Activated B cell treated with CpG ODN at 0.5 μM for 24 hours (primary cell): ENCODE data around the gene FAU. TPM values are rescaled to one million over a fixed set of nuclear protein-coding genes. Genes with fewer than 3 reads are reported as not detected.
A peak's percentile ranks its signal among the peaks of the same experiment; 100 is the strongest.
"Not testable (repeated sequence)": the region's sequence is repeated elsewhere in the genome, so short reads cannot be mapped to it uniquely, and the experiment has no call there.

Experiments used
- ATAC-seq: fragments of 200-7000 bp; cut with Tn5 transposase; one replicate; pipeline ENCODE4 v1.10.0; 2021; ENCODE audit warnings: low read depth, mild to moderate bottlenecking, moderate library complexity
- CTCF ChIA-PET: fragments of 350-600 bp; sonication (Branson Sonifier 250); formaldehyde crosslinking; loops from one replicate; lab custom pipeline; 2021; ENCODE audit warnings: antibody characterized with exemption; lab: Charles Lee
- POLR2A ChIA-PET: fragments of 350-600 bp; sonication (Branson Sonifier 250); formaldehyde crosslinking; loops from one replicate; lab custom pipeline; 2021; ENCODE audit warnings: antibody characterized with exemption; lab: Charles Lee
- DNase-seq: peaks from one replicate; pipeline ENCODE4 v3.0.0; 2022
- H3K27ac Mint-ChIP-seq: one replicate; pipeline ENCODE4 v1.8.0; 2020; ENCODE audit warnings: mixed read lengths
- H3K27me3 Mint-ChIP-seq: one replicate; pipeline ENCODE4 v1.8.0; 2021; ENCODE audit warnings: mixed read lengths
- H3K36me3 Mint-ChIP-seq: one replicate; pipeline ENCODE4 v1.8.0; 2021; ENCODE audit warnings: low read depth, mixed read lengths
- H3K4me1 Mint-ChIP-seq: one replicate; pipeline ENCODE4 v1.8.0; 2021; ENCODE audit warnings: mixed read lengths
- H3K4me3 Mint-ChIP-seq: one replicate; pipeline ENCODE4 v1.8.0; 2020; ENCODE audit warnings: mild to moderate bottlenecking, mixed read lengths
- H3K9me3 Mint-ChIP-seq: one replicate; pipeline ENCODE4 v1.8.0; 2020; ENCODE audit warnings: mixed read lengths
- CTCF ChIP-seq: fragments of 200-600 bp; IDR thresholded peaks from one replicate; pipeline ENCODE4 v1.8.0; 2022; ENCODE audit warnings: antibody characterized with exemption, mild to moderate bottlenecking
- intact Hi-C: fragments of 100-400 bp; cut with micrococcal nuclease; formaldehyde crosslinking; loops from one replicate; pipeline ENCODE4 v1.15.1; 2024
- total RNA-seq: library from RNA; stranded (reverse); gene quantifications from 2 replicates; pipeline ENCODE4 v1.2.3, GENCODE V29; 2022

Gene FAU
- total RNA-seq, 1 donor from 2014 or later = 1,416 TPM

- intact Hi-C loops = no loop called here
- ATAC-seq (peak; percentile 53), DNase-seq (no peak)
- Mint-ChIP-seq H3K4me3 (no peak overlapping the region), H3K27me3 (no peaks in the 10 kb centered on the region), H3K36me3 (no peaks in the 10 kb centered on the region), H3K4me1 (peaks cover 35% of the 10 kb centered on the region), H3K9me3 (no peaks in the 10 kb centered on the region), H3K27ac (no peak overlapping the region)
- CTCF ChIA-PET = no interaction called here
- POLR2A ChIA-PET = interaction anchor here (1.6 to 2.3 kb wide), 2 partner anchors 15 to 16 kb away, joined by 6 to 15 read pairs; partner anchors contain the start of gene SYVN1
- no peak for TF ChIP-seq CTCF
Observed at GRCh38 chr11:65150509-65151299, 28.8 kb upstream of the FAU start.

- POLR2A ChIA-PET = interaction anchor here (1.6 kb wide), 1 partner anchor 15 kb away, joined by 6 read pairs; no protein-coding TSS in a partner anchor
- DNase-seq, CTCF ChIA-PET, H3K9me3 Mint-ChIP-seq, H3K27me3 Mint-ChIP-seq, intact Hi-C loops, ATAC-seq, H3K4me3 Mint-ChIP-seq, H3K27ac Mint-ChIP-seq, H3K36me3 Mint-ChIP-seq: not testable (repeated sequence)
- peaks cover 41% of the 10 kb centered on the region for H3K4me1 Mint-ChIP-seq
Observed at GRCh38 chr11:65150131-65150508, 28.2 kb upstream of the FAU start.

GRCh38 chr11:65148657-65149056, 26.7 kb upstream of the FAU start:
- intact Hi-C loops = no loop called here
- DNase-seq = no peak
- no peaks in the 10 kb centered on the region for H3K9me3 Mint-ChIP-seq
- no peaks in the 10 kb centered on the region for H3K27me3 Mint-ChIP-seq
- no peak overlapping the region for H3K27ac Mint-ChIP-seq
- TF ChIP-seq CTCF = no peak
- no peak overlapping the region for H3K4me3 Mint-ChIP-seq
- H3K36me3 Mint-ChIP-seq = no peaks in the 10 kb centered on the region
- ChIA-PET CTCF (interaction anchor here (1.4 kb wide), 1 partner anchor 31 kb away, joined by 3 read pairs; no protein-coding TSS in a partner anchor), POLR2A (interaction anchor here (0.7 to 1.6 kb wide), 2 partner anchors 13 to 43 kb away, joined by 6 to 9 read pairs; no protein-coding TSS in a partner anchor)
- no peak for ATAC-seq
- H3K4me1 Mint-ChIP-seq = peaks cover 42% of the 10 kb centered on the region

GRCh38 chr11:65147352-65148075, 25.6 kb upstream of the FAU start:
- intact Hi-C loops = no loop called here
- no peak for ATAC-seq
- H3K27ac Mint-ChIP-seq = no peak overlapping the region

More at GRCh38 chr11:65147352-65148075, 25.6 kb upstream of the FAU start:
- TF ChIP-seq CTCF = no peak
- DNase-seq = no peak
- Mint-ChIP-seq H3K9me3 (no peaks in the 10 kb centered on the region), H3K36me3 (no peaks in the 10 kb centered on the region), H3K4me1 (peaks cover 39% of the 10 kb centered on the region), H3K27me3 (no peaks in the 10 kb centered on the region), H3K4me3 (no peak overlapping the region)
- CTCF ChIA-PET = interaction anchor here (1.4 kb wide), 1 partner anchor 33 kb away, joined by 3 read pairs; no protein-coding TSS in a partner anchor
- POLR2A ChIA-PET = interaction anchor here (0.6 to 1.9 kb wide), 4 partner anchors 13 to 187 kb away, joined by 3 to 10 read pairs (median 4); partner anchors contain the start of genes FAU, MRPL49 and SYVN1
